NCI-H69 (cell line): ENCODE measurements around the gene TMEM271.

Source experiments
- DNase-seq: peaks from one replicate; lab custom pipeline; 2025; lab: John Stamatoyannopoulos, UW

Gene TMEM271

DNA sequence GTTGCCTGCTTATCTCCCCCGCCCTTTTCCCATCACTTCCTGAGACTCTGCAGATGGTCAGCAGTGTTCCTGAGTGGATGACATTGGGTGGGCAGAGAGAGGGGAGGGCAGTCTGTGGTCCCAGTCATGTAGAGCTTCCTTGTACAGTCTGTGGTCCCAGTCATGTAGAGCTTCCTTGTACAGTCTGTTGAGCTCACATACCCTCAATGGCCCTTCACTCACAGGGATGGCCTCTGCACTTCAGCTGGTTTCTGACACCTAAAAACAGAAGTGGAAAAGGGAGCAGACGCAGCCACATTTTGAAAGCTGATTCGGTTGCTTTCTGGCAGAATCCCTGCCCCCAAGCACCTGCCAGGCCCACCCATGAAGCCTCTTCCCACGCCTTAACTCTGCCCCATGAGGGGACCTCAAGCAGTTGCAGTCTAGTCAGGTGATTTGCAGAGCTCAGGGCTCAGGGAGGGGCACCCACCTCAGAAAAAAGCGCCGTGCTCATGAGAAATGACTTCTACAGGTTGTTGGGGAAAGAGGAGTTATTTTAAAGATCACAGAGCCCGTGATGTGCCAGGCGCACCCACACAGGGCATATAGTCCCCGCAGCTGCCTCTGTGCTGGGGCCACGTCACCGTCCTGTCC is 3.6 kb upstream of the TMEM271 start:
- no peak for DNase-seq

DNA sequence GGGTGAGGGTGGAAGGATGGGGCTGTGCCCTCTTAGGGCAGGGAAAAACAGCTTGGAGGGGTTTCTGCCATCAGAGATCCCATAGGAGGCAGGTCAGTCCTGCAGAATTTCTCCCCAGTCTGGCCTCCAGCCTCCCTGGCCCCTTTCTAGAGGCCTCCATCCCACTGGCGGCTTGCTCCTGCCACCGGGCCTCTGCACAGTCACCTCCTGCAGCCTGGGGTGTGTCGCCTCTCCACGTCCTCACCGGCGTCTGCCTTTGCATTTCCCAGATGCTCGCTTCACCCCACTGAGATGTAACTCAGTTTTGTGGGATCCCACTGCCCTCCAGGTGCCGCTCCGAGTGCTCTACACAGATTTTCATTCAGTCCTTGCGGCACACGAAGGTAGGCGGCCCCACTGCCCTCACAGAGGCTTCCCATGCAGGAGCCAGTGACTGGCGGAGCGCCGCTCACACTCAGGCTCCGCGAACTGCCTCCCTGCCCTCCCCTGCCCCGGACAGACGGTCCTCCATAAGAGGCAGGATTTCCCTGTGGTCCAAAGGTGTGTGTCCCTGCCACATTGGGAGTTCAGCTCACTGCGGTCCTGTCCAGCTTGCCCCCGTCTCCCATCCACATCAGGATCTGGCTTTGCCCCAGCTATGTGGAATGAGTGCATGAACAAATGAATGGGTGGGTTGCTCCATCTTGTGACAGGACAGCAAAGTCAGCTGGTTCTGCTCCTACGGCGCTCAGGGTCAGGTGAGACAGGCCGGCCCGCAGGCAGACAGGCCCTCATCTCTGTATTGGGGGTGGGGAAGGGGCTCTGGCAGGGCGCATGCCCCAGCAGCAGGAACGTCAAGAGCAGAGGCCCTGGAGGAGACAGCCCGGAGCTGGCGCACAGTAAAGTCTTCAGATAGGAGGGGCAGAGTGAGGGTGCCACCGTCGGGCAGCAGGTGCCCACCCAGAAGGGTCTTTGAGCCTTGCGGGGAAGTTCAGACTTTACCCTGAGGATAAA is 2.7 kb upstream of the TMEM271 start:
- no peak for DNase-seq

GRCh38 chr4:577499-578450 is 1.7 kb upstream of the TMEM271 start:
- DNase-seq: peak; percentile 67

DNA sequence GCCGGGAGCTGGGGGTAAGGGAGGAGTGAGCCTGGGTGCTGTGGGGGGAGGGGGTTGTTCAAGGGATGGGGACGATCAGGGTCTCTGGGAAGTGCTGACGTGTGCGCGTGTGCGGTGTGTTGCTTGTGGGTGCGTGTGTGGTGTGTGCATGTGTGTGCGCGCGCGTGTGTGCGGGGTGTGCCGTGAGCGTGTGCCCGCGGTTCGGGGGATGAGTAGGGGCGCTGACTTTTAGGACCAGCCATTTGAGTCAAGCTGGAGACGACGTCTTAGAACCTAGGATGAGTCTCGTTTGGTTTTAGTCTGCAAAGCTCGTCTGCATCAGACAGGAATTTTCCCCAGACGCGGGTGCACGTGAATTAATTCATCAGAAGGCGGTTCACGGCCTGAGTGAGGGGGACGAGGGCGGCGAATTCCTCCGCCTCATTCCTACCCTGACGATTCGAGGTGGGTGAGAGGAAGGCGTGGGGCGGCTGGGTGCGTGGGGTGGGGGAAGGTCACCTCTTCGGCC is 950 bp upstream of the TMEM271 start:
- DNase-seq: peak; percentile 42

GRCh38 chr4:575281-576141 is 584 bp downstream of the TMEM271 start:
- DNase-seq: peak; percentile 41

DNA sequence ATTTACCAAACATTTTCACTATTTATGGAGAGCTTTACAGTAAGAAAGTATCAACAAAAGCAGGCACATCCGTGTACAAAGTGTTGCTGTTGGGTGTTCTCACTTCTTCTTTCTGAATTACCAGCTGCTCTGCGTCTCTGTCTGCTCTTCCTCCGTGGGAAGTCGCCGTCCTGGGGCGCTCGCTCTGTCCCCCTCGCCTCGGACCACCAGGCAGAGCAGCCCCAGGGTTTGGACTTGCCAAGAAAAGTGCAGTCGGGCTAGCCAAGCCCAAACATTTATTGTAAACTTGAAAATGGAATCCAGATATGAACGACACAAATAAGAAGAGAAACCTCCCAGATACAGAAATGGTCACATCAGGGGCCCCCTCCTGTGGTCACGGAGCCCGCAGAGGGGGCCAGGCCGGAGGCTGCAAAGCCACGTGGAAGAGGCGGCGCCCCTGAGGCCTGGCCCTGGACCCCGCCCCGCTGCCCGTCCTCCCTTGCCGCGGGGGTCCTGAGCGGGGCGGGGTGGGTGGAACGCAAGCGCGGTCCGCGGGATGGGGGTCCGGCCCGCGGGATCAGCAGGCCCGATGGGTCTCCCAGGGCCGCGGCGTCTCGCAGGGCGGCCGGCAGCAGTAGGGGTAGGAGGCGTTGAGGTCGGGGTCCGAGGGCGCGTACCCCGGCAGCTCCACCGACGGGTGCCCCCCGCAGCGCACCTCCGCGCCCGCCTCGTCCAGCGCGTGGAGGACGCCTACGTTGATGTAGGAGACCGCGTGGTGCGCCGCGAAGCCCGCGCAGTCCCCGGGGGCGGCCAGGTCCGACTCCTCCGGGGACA is 1.5 kb downstream of the TMEM271 start:
- no peak for DNase-seq

GRCh38 chr4:573122-573892 is 2.8 kb downstream of the TMEM271 start:
- peak; percentile 73 for DNase-seq

GRCh38 chr4:572594-572993 is 3.5 kb downstream of the TMEM271 start:
- DNase-seq: no peak

DNA sequence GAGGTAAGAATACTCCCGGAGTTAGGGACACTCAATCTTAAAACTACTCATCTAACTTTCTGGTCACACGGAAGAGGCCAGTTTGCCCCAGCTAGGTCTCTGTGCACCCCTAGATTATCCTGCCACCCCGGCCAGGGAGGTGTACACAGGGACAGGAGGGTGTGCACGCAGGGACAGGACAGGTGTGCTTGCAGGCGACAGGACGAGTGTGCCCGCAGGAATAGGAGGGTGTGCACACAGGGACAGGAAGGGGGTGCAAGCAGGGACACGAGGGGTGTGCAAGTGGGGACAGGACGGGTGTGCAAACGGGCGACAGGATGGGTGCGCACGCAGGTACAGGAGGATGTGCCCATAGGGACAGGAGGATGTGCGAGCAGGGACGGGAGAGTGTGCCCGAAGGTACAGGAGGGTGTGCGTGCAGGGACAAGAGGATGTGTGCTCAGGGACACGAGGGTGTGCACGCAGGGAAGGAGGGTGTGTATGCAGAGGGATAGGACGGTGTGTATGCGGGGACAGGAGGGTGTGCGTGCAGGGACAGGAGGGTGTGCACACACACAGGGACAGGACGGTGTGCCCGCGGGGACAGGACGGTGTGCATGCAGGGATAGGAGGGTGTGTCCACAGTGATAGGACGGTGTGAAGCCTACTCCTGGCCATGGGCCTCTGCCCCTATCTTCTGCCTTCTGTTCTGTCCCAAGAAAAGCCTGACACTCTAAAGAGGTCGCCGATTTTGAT is 4.1 kb downstream of the TMEM271 start:
- no peak for DNase-seq

- no peak for DNase-seq
These were observed 5.3 kb downstream of the TMEM271 start for GRCh38 chr4:570754-571153.

GRCh38 chr4:569958-570667 is 6.0 kb downstream of the TMEM271 start:
- DNase-seq: no peak

- DNase-seq: no peak
These were observed 7.1 kb downstream of the TMEM271 start for GRCh38 chr4:568962-569361.

GRCh38 chr4:568351-568652 is 7.8 kb downstream of the TMEM271 start:
- no peak for DNase-seq

GRCh38 chr4:567457-568350 is 8.4 kb downstream of the TMEM271 start:
- no peak for DNase-seq

DNA sequence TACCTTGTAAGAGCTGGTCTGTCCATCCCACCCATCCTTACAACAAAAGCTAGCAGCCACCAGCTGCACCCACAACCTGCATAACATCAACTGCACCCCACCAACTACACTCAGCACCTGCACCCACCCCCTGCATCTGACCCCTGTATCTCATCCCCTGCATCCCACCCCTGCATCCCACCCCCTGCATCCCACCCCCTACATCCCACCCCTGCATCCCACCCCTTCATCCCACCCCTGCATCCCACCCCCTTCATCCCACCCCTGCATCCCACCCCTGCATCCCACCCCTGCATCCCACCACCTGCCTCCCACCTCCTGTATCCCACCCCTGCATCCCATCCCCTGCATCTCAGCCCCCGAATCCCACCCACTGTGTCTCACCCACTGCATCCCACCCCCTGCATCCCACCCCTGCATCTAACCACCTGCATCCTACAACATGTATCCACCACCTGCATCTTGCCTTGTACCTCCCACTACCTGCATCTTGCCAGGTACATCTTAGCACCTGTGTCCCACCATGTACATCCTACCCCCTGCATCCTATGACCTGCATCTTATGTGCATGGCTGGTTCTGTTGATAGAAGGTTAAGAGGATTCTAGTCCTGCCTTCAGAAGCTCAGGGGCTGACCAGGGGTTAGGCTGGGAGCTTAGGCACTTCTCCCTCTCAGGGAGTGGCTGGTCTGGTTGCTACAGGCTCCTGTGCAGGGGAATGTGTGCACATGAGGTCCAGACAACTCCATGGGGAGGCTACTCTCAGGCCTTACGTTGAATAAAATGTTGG is 9.4 kb downstream of the TMEM271 start:
- DNase-seq: peak; percentile 1

GRCh38 chr4:566035-566434 is 10.1 kb downstream of the TMEM271 start:
- no peak for DNase-seq
